DOHH2 (cell line): ENCODE measurements around the gene ADI1.
"Not testable (repeated sequence)": the region's sequence is repeated elsewhere in the genome, so short reads cannot be mapped to it uniquely, and the experiment has no call there.

Experiments
- H3F3A ChIP-seq: fragments of 200-600 bp; sonication (generic), shearing (Covaris generic); 2 replicates; pipeline ENCODE4 v1.6.0; 2016; ENCODE audit warnings: antibody characterized with exemption, mild to moderate bottlenecking; ENCODE audit not compliant: control insufficient read depth, insufficient read depth
- H3K27ac ChIP-seq: fragments of 200-600 bp; sonication (generic); 2 replicates; pipeline ENCODE4 v1.5.1; 2014; ENCODE audit warnings: low read depth, mild to moderate bottlenecking, low read length, moderate library complexity
- H3K27me3 ChIP-seq: fragments of 200-600 bp; sonication (generic); 2 replicates; pipeline ENCODE4 v1.6.1; 2014; ENCODE audit warnings: mild to moderate bottlenecking, low read length, mixed read lengths; ENCODE audit not compliant: control insufficient read depth
- H3K36me3 ChIP-seq: fragments of 200-600 bp; sonication (generic); 2 replicates; pipeline ENCODE4 v1.6.1; 2014; ENCODE audit warnings: mild to moderate bottlenecking, low read length, moderate library complexity, mixed read lengths; ENCODE audit not compliant: control insufficient read depth
- H3K4me1 ChIP-seq: fragments of 200-600 bp; sonication (generic); 2 replicates; pipeline ENCODE4 v1.6.1; 2014; ENCODE audit warnings: mild to moderate bottlenecking, low read length, mixed read lengths; ENCODE audit not compliant: control insufficient read depth
- H3K4me2 ChIP-seq: fragments of 200-600 bp; sonication (generic); 2 replicates; pipeline ENCODE4 v1.6.0; 2014; ENCODE audit warnings: mild to moderate bottlenecking, low read length, moderate library complexity
- H3K4me3 ChIP-seq: fragments of 200-600 bp; sonication (generic); 2 replicates; pipeline ENCODE4 v1.5.1; 2014; ENCODE audit warnings: mild to moderate bottlenecking, low read length, mixed read lengths
- H3K79me2 ChIP-seq: fragments of 200-600 bp; sonication (generic); 2 replicates; pipeline ENCODE4 v1.6.1; 2014; ENCODE audit warnings: mild to moderate bottlenecking, low read length, mixed read lengths; ENCODE audit not compliant: control insufficient read depth
- H3K9me2 ChIP-seq: fragments of 200-600 bp; sonication (generic); replicated peaks from 2 replicates; pipeline ENCODE4 v1.6.1; 2014; ENCODE audit warnings: mild to moderate bottlenecking, low read length, mixed read lengths; ENCODE audit not compliant: control insufficient read depth
- H3K9me3 ChIP-seq: fragments of 200-600 bp; sonication (generic); 2 replicates; pipeline ENCODE4 v1.6.1; 2014; ENCODE audit warnings: antibody characterized with exemption, low read length, mixed read lengths; ENCODE audit not compliant: control insufficient read depth, insufficient read depth
- H4K20me1 ChIP-seq: fragments of 200-600 bp; sonication (generic); 2 replicates; pipeline ENCODE4 v1.6.0; 2014; ENCODE audit warnings: low read depth, mild to moderate bottlenecking, antibody characterized with exemption, low read length, moderate library complexity; ENCODE audit not compliant: control insufficient read depth, insufficient read depth
- EZH2phosphoT487 ChIP-seq: fragments of 200-600 bp; sonication (generic); IDR thresholded peaks from 2 replicates; pipeline ENCODE4 v1.6.1; 2017; ENCODE audit warnings: borderline replicate concordance, mild to moderate bottlenecking, antibody characterized with exemption, low read length, moderate library complexity, mixed read lengths
- TF ChIP-seq, protein P1 (sequence below): fragments of 200-600 bp; sonication (generic); IDR thresholded peaks from one replicate; pipeline ENCODE4 v1.5.1; 2014; ENCODE audit warnings: antibody characterized with exemption, mild to moderate bottlenecking, low read depth, low read length; ENCODE audit not compliant: poor library complexity, severe bottlenecking

The ADI1 gene

GRCh38 chr2:3503046-3503445, 16.3 kb downstream of the ADI1 start:
- H3K27me3 ChIP-seq, result no peaks in the 10 kb centered on the region
- H3F3A ChIP-seq, result no peaks in the 10 kb centered on the region
- H3K4me1 ChIP-seq, result no peaks in the 10 kb centered on the region
- TF ChIP-seq, protein P1, sequence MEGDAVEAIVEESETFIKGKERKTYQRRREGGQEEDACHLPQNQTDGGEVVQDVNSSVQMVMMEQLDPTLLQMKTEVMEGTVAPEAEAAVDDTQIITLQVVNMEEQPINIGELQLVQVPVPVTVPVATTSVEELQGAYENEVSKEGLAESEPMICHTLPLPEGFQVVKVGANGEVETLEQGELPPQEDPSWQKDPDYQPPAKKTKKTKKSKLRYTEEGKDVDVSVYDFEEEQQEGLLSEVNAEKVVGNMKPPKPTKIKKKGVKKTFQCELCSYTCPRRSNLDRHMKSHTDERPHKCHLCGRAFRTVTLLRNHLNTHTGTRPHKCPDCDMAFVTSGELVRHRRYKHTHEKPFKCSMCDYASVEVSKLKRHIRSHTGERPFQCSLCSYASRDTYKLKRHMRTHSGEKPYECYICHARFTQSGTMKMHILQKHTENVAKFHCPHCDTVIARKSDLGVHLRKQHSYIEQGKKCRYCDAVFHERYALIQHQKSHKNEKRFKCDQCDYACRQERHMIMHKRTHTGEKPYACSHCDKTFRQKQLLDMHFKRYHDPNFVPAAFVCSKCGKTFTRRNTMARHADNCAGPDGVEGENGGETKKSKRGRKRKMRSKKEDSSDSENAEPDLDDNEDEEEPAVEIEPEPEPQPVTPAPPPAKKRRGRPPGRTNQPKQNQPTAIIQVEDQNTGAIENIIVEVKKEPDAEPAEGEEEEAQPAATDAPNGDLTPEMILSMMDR, result no peak
- no peak for TF ChIP-seq EZH2phosphoT487
- no peaks in the 10 kb centered on the region for H4K20me1 ChIP-seq
- no peak overlapping the region for H3K4me2 ChIP-seq
- peaks cover 38% of the 10 kb centered on the region for H3K36me3 ChIP-seq
- no peaks in the 10 kb centered on the region for H3K9me3 ChIP-seq
- no peak overlapping the region for H3K4me3 ChIP-seq
- no peak overlapping the region for H3K27ac ChIP-seq
- H3K9me2 ChIP-seq, result no peaks in the 10 kb centered on the region
- H3K79me2 ChIP-seq, result no peaks in the 10 kb centered on the region

GRCh38 chr2:3500326-3500899, 18.9 kb downstream of the ADI1 start:
- no peaks in the 10 kb centered on the region for H4K20me1 ChIP-seq
- no peaks in the 10 kb centered on the region for H3K9me2 ChIP-seq
- H3K4me1 ChIP-seq, result no peaks in the 10 kb centered on the region
- H3K27ac ChIP-seq, result no peak overlapping the region
- H3K4me2 ChIP-seq, result no peak overlapping the region
- H3K9me3 ChIP-seq, result no peaks in the 10 kb centered on the region
- TF ChIP-seq EZH2phosphoT487, result no peak
- TF ChIP-seq, protein P1, result no peak
- no peaks in the 10 kb centered on the region for H3F3A ChIP-seq
- H3K79me2 ChIP-seq, result no peaks in the 10 kb centered on the region
- no peak overlapping the region for H3K4me3 ChIP-seq
- no peaks in the 10 kb centered on the region for H3K27me3 ChIP-seq
- H3K36me3 ChIP-seq, result peaks cover 44% of the 10 kb centered on the region

- no peaks in the 10 kb centered on the region for H3F3A ChIP-seq
- H3K36me3 ChIP-seq, result peaks cover 36% of the 10 kb centered on the region
- no peaks in the 10 kb centered on the region for H3K9me3 ChIP-seq
- no peak overlapping the region for H3K4me2 ChIP-seq
- no peak overlapping the region for H3K27ac ChIP-seq
- H3K4me3 ChIP-seq, result no peak overlapping the region
- no peaks in the 10 kb centered on the region for H4K20me1 ChIP-seq
- H3K4me1 ChIP-seq, result no peaks in the 10 kb centered on the region
- H3K79me2 ChIP-seq, result no peaks in the 10 kb centered on the region
- H3K9me2 ChIP-seq, result no peaks in the 10 kb centered on the region
- H3K27me3 ChIP-seq, result no peaks in the 10 kb centered on the region
- no peak for TF ChIP-seq EZH2phosphoT487
- TF ChIP-seq, protein P1, result no peak
Observed at GRCh38 chr2:3498783-3499394, 20.4 kb downstream of the ADI1 start.

DNA sequence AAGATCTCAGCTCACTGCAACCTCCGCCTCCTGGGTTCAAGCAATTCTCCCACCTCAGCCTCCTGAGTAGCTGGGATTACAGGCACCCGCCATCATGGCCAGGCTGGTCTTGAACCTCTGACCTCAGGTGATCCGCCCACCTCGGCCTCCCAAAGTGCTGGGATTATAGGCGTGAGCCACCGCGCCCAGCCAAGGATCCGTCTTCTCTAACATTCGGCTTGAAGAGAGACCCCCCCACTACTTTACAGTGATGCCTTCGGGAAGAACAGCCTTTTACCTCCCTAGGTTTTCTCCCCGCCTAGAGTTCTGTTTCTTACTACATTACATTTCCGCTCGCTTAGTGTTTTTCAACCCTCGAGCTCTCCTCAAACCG, 22.6 kb downstream of the ADI1 start:
- not testable (repeated sequence) for H3F3A ChIP-seq, H4K20me1 ChIP-seq, H3K4me3 ChIP-seq, H3K79me2 ChIP-seq, H3K27me3 ChIP-seq, H3K9me2 ChIP-seq, H3K27ac ChIP-seq, H3K4me2 ChIP-seq, H3K9me3 ChIP-seq, H3K4me1 ChIP-seq
- peaks cover 28% of the 10 kb centered on the region for H3K36me3 ChIP-seq
